ENCODE measurements around the gene DGKD.

The DGKD gene

DNA sequence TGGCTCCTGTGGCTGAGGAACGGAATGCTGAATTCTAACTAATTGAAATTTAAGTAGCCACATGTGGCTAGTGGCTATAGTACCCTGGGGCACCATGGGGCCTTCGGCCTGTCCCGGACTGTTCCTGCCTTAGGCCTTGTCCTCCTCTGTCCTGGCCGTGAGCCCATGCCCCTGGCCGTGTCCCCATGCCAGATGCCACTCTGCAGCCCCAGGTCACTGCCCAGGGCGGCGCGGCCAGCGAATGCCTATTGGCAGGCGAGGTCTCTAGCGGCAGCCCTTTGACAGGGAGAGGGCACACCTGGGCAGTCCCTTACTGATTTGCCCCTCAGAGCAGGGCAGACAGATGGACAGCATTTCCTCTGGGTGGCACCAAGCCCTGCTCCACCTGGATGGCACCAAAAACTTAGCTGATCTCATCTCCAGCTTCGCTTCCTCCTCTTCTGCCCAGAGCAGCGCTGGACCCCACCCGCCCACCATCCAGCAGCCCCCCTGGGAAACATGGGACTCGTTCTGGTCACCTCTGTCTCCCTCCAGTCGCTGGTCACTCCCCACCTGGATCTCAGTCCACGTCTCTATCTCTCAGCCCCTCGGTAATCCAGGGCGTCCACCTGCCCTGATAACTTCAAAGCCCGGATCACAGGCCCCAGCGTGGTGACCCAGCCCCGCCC, 1.1 kb upstream of the DGKD start:
- TF ChIP-seq, protein P1, sequence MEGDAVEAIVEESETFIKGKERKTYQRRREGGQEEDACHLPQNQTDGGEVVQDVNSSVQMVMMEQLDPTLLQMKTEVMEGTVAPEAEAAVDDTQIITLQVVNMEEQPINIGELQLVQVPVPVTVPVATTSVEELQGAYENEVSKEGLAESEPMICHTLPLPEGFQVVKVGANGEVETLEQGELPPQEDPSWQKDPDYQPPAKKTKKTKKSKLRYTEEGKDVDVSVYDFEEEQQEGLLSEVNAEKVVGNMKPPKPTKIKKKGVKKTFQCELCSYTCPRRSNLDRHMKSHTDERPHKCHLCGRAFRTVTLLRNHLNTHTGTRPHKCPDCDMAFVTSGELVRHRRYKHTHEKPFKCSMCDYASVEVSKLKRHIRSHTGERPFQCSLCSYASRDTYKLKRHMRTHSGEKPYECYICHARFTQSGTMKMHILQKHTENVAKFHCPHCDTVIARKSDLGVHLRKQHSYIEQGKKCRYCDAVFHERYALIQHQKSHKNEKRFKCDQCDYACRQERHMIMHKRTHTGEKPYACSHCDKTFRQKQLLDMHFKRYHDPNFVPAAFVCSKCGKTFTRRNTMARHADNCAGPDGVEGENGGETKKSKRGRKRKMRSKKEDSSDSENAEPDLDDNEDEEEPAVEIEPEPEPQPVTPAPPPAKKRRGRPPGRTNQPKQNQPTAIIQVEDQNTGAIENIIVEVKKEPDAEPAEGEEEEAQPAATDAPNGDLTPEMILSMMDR (conservative IDR thresholded peaks at IDR 0.05; ENCODE audit: low read depth, low read length) = no peak
- H3K4me3 ChIP-seq (ENCODE audit: low read length) = no peak overlapping the region
- DNase-seq (ENCODE audit: low read depth) = no peak

DNA sequence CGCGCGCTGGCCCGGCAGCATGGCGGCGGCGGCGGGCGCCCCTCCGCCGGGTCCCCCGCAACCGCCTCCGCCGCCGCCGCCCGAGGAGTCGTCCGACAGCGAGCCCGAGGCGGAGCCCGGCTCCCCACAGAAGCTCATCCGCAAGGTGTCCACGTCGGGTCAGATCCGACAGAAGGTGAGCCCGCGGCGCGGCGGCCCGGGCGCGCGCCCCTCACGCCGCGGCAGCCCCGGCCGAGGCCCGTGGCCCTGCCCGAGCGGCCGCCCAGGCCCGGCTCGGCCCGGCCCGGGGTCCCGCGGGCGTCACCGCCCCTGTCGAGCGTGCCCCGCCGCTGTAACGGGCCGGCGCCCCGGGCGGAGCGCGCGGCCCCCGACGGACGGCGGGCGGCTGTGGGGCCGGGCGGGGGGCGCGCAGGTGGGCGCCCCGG, 218 bp downstream of the DGKD start:
- H3K4me3 ChIP-seq (ENCODE audit: low read length) = peak overlapping the region; percentile 75

DNA sequence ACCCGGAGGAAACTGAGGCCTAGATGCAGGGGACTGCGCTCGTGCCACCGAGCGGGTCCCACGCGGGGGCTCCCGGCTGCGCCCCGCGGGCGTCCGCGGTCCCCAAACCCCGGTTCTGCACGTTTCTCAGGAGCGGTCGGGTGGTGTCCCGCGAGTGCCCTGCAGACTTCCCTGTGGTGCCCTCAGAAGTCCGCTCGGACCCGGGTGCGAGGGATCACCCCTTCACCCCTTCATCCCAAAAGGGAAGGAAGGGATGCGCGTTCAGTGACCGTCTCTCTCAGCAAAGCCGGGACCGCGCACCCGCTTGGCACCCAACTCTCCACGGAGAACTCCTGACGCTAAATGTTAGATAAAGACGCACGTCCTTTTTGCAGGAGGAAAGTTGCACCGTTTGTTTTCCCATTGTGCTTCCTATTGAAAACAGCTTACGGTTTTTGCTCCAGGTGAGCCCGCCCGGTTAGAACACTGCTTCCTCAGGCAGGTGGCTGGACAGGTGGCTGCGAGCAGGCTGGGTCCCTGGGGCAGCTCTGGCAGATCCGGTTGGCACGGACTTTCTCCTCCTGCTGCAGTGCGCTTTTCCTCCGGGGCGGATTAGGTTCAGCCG, 779 bp downstream of the DGKD start:
- TF ChIP-seq, protein P1 (conservative IDR thresholded peaks at IDR 0.05; ENCODE audit: low read depth, low read length) = no peak
- peak overlapping the region; percentile 75 for H3K4me3 ChIP-seq (ENCODE audit: low read length)
- DNase-seq (ENCODE audit: low read depth) = no peak

More for the DNA sequence above, 218 bp downstream of the DGKD start:
- TF ChIP-seq, protein P1 (conservative IDR thresholded peaks at IDR 0.05; ENCODE audit: low read depth, low read length) = no peak
- no peak for DNase-seq (ENCODE audit: low read depth)

DNA sequence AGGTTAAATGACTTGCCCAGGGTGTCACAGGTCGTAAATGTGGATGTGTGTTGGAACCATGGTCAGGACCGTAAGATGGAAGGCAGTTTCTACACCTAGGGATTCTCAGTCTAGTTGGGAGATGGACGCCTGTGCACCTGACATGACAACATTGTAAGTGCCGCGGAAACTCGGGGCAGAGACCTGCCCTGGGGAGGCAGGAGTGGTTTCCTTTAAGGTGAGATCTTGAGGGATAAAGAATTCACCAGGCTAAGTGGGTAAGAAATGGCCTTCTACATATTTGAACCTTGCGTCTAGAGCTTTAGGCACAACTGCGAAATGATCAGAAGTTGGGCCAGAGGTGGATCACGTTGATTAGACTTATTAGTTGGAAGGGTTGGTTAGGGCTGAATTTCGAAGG, 1.6 kb downstream of the DGKD start:
- no peak for DNase-seq (ENCODE audit: low read depth)
- H3K4me3 ChIP-seq (ENCODE audit: low read length) = no peak overlapping the region
- TF ChIP-seq, protein P1 (conservative IDR thresholded peaks at IDR 0.05; ENCODE audit: low read depth, low read length) = no peak

DNA sequence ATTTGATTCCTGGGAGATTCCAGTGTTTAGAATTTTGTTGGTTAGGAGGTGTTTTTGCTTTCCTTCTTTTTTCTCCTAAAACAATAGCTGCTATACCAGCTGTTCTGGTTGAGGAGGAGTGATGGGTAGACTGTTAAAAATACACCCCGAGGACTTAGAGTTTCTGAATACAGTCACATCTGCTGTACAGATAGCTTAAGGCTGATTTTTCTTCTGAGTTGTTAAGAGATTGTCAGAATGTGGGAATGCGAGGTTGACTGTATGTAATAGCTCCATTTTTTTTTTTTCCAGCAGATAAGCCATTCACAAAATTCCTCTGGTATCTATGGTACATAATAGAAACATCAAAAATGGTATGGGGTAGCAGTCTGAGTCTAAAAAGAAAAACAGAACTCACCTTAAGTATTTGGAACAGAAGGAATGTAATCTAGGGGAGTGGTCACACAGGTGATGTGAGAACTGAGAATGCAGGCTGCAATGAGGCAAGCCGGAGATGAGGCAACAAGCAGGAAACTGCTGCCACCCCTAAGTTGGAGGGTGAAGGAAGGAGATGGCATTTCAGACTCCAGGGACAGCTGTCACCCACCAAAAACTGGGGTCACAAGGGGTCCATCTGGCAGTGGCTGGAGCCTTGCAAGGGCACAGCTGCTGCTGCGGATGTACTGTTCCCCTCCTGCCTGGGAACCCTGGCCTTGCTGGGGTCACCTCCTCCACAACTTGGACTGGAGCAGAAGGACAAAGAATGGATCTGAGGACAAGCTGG, 2.4 kb downstream of the DGKD start:
- TF ChIP-seq, protein P1 (conservative IDR thresholded peaks at IDR 0.05; ENCODE audit: low read depth, low read length) = no peak
- no peak overlapping the region for H3K4me3 ChIP-seq (ENCODE audit: low read length)
- DNase-seq (ENCODE audit: low read depth) = no peak

DNA sequence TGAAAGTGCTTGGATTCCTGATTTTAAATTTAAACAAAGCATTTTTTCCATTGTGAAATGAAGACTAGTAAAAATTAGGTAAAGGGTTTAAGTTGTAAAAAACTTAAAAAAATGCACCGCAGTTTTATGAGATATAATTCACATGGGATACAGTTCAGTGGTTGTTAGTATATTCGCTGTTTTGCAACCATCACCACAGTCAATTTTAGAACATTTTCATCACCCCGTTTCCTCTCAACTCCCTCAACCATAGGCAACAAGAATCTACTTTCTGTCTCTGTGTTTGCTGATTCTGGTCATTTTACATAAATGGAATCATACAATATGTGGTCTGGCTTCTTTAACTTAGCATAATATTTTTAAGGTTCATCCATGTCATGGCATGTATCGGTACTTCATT, 4.0 kb downstream of the DGKD start:
- no peak for DNase-seq (ENCODE audit: low read depth)
- TF ChIP-seq, protein P1 (conservative IDR thresholded peaks at IDR 0.05; ENCODE audit: low read depth, low read length) = no peak
- no peak overlapping the region for H3K4me3 ChIP-seq (ENCODE audit: low read length)
